ENCODE data around the gene CTIF.
A peak's percentile ranks its signal among the peaks of the same experiment; 100 is the strongest.

The CTIF gene

GRCh38 chr18:48534364-48534763 lies 4.5 kb upstream of the CTIF start:
- no peak for DNase-seq

GRCh38 chr18:48535956-48536355 lies 2.9 kb upstream of the CTIF start:
- DNase-seq: no peak

GRCh38 chr18:48536516-48536915 lies 2.3 kb upstream of the CTIF start:
- no peak for DNase-seq

DNA sequence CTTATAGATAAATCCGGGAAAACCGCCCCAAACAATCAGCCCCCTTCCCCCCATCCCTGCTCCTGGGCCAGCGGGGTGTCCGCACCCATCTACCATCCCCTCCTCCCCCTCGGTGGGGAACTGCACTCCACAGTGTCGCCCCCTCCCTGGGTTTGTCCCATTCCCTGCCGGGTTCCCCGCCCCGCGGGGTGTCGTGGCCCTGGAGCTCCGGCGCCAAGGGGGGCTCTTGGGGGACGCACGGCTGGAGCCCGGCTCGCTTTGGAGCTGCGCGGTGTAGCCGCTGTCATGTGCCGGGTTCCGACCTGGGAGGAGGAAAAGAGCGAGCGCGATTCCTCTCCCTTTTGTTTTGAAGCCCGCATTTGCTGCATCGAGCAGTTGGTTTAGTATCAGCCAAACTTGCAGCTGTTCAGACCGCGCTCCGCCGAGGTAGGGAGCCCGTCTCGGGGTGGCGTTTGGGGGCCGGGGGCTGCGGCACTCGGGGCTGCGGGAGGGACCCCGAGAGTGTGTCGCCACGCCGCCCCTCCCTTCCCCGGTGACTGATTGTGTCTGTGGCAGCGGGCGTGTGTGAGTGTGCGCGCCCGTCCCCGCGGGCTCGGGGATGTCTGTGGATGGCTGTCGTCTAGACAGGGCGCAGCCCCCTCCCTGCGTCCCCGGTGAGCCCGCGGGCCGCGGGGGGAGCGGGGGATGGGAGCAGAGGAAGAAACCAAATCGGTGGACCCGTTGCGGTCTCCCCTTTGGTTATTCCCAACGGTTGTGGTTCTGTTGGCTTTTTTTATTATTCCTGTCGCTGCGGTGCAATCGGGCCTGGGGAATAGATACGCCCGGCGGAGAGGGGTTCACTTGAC lies 797 bp downstream of the CTIF start:
- peak; percentile 17 to 38 for DNase-seq

DNA sequence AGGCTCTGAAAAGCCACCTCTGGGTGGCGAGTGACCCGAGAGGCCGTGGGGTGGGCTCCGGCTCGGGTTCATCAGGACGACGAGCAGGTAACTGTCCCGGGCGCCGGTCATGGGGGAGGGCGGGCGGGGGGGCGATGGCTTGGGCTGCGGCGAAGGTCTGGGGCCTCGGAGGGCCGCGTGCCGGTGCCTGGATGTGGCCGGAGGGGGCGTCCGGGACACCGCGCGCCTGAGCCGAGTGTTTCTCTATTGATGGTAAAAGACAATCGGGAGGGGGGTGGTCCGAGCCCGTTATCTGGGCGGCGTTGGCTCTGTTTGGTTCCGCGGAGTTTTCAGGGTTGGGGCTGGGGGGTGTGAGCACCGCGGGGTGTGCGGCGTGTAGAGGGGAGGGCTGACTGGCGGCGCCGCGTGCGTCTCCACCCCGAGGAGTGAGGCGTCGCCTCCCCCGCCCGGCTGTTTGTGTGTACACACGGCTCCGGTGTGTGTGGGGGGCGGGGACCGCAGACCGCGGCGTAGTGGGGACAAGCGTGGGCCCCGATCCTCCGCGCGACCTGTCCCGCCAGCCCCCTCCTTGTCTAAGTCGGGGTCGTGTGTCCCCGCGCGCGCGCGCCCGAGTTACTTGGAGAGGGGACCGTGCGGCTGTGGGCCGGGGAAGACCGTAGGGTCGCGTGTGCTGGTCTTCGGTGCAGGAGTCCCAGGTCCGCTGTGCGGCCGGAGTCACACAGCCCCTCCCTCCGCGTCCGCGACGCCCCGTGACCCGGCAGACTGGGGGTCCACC lies 1.6 kb downstream of the CTIF start:
- DNase-seq: peak; percentile 37 to 48

GRCh38 chr18:48541026-48541746 lies 2.4 kb downstream of the CTIF start:
- DNase-seq: peak; percentile 17 to 25

DNA sequence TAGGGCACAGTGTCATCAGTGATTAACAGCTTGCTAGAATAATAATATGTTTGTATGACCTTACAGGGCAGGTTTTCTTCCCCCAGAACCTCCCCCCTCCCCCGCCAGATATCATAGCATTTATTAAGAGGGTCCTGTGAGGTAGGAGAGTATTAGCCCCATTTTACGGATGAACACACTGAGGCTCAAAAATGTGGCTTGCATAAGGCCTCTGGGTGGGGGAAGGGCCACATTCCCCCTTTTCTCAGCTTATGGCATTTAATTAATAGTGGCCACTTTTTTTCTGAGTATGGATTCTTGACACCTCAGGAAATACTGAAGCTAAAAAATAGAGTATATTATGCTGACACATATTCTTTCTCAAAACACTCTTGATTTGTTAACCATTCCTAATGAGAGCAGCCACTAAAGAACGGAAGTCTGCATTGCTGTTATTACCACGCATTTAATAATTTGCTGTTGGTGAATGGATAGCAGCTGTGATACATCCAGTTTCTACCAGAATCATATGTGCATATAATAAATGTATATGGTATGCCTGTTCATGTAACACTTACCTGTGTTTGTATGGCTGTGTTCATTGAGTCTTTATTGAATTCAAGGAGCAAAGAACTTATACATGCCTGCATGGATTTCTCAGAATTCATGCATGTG lies 3.0 kb downstream of the CTIF start:
- DNase-seq: no peak

DNA sequence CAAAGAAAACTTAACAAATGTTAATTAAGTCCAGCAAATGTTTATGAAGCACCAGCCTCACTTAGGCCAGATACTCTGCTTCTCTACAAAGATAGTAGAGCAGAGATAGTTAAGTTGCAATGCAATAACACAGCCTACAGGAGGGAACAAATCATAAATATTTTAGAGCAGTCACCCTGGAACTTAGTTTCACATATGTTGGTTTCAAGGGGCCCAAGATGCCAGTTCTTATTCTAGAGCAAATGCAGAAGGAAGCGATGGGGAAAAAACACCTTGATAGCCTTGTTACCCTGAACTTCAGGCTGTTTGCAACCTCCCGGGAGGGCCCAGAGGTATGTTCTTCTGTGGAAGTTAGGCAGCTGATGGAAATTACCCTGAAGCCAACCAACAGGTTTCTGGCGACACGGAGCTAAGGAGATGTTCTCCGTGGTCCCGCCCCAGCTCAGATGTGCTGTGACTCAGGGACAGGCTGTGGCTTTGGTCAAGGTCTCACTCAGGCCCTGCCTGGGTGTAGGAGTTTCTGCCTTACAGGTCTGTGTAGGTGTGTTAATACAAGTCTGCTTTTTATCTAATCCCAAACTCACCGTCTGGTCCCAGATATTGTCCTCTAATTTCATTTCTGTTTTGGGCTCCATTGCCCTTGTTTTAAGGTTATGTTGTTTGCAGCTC lies 3.8 kb downstream of the CTIF start:
- peak in 1 of 2 experiments; percentile 6 for DNase-seq

- peak; percentile 22 to 25 for DNase-seq
Observed at GRCh38 chr18:48543228-48543627, 4.4 kb downstream of the CTIF start.

GRCh38 chr18:48544116-48544515 lies 5.3 kb downstream of the CTIF start:
- no peak for DNase-seq

GRCh38 chr18:48544661-48545415 lies 6.0 kb downstream of the CTIF start:
- no peak for DNase-seq

GRCh38 chr18:48545757-48546321 lies 7.0 kb downstream of the CTIF start:
- no peak for DNase-seq

GRCh38 chr18:48546396-48546795 lies 7.6 kb downstream of the CTIF start:
- no peak for DNase-seq

DNA sequence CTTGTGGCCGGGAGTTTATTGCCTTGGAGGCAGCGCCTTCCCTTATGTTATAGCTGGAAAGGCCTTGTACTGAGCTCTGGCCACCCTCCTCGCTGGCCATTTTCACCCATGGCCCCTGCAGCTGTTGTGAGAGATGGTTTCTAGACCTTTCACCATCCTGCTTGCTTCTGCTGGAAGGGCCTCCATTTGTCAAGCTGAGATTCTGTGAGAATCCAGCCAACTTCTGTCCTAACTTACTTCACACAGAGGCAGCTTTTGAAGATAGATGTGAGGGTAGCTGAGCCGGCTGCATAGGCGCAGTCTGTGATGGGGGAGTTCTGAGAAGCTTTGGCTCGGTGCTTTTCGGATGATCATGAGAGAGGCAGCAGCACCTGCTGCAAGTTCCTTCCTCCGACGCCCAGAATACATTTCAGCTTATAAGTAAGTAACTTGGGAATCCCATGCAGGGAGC lies 8.7 kb downstream of the CTIF start:
- no peak for DNase-seq

GRCh38 chr18:48548011-48548771 lies 9.4 kb downstream of the CTIF start:
- no peak for DNase-seq

- DNase-seq: no peak
Observed at GRCh38 chr18:48548921-48549320, 10.1 kb downstream of the CTIF start.

GRCh38 chr18:48550101-48550729 lies 11.4 kb downstream of the CTIF start:
- DNase-seq: no peak

DNA sequence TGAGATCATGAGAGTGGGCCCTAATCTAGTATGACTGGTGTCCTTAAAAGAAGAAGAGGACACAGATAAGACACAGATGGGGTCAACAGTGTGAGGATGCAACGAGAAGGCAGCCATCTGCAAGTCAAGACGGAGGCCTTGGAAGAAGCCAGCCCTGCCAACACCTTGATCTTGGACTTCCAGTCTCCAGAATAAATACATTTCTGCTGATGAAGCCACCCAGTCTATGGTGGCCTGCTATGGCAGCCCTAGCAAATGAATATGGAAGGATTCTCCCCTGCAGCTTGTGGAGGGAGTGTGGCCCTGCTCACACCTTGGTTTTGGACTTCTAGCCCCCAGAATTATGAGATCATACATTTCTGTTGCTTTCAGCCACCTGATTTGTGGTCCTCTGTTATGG lies 12.3 kb downstream of the CTIF start:
- DNase-seq: no peak

GRCh38 chr18:48552130-48552529 lies 13.3 kb downstream of the CTIF start:
- no peak for DNase-seq

- no peak for DNase-seq
Observed at GRCh38 chr18:48553236-48553635, 14.4 kb downstream of the CTIF start.

Measured in activated CD4-positive, alpha-beta T cell treated with anti-CD3 and anti-CD28 coated beads, Interleukin-2, amount 50 U/mL, for 48 hours (primary cell).